Erythroblast (primary cell): ENCODE measurements around the gene ULK4.

ENCODE experiments used
- GATA1 ChIP-seq: IDR thresholded peaks from 2 replicates; pipeline ENCODE4 v1.6.1; 2011; ENCODE audit warnings: low read depth, mild to moderate bottlenecking, control low read depth, low read length, moderate library complexity
- POLR2A ChIP-seq: IDR thresholded peaks from 2 replicates; pipeline ENCODE4 v1.6.1; 2011; ENCODE audit warnings: mild to moderate bottlenecking, low read length

GRCh38 chr3:41915353-41915752 lies 46.5 kb downstream of the ULK4 start:
- TF ChIP-seq POLR2A = no peak
- no peak for TF ChIP-seq GATA1
